Mucosa of stomach (tissue), 1 donor: ENCODE data around the gene FHIT.

ENCODE experiments used
- H3K27me3 ChIP-seq: one replicate; pipeline ENCODE4 v1.7.0; 2013; ENCODE audit warnings: mild to moderate bottlenecking, low read length; ENCODE audit not compliant: control insufficient read depth, insufficient read depth
- H3K36me3 ChIP-seq: one replicate; pipeline ENCODE4 v1.7.0; 2013; ENCODE audit warnings: low read length; ENCODE audit not compliant: control insufficient read depth, insufficient read depth
- H3K4me1 ChIP-seq: one replicate; pipeline ENCODE4 v1.7.0; 2013; ENCODE audit warnings: mild to moderate bottlenecking, low read length; ENCODE audit not compliant: control insufficient read depth, insufficient read depth
- H3K4me3 ChIP-seq: one replicate; pipeline ENCODE4 v1.7.0; 2013; ENCODE audit warnings: low read length
- H3K9ac ChIP-seq: one replicate; pipeline ENCODE4 v1.7.0; 2013; ENCODE audit warnings: mild to moderate bottlenecking, low read length, moderate library complexity
- H3K9me3 ChIP-seq: one replicate; pipeline ENCODE4 v1.7.0; 2013; ENCODE audit warnings: mild to moderate bottlenecking, low read length, moderate library complexity; ENCODE audit not compliant: control insufficient read depth
- donor health status: Pancreatic carcinoma.

Gene FHIT

GRCh38 chr3:60364475-60364874 lies 886.8 kb downstream of the FHIT start:
- H3K4me3 ChIP-seq = no peak overlapping the region
- no peaks in the 10 kb centered on the region for H3K9me3 ChIP-seq
- H3K4me1 ChIP-seq = no peaks in the 10 kb centered on the region
- no peaks in the 10 kb centered on the region for H3K27me3 ChIP-seq
- no peaks in the 10 kb centered on the region for H3K36me3 ChIP-seq
- H3K9ac ChIP-seq = no peak overlapping the region

- Histone ChIP-seq H3K36me3 (no peaks in the 10 kb centered on the region), H3K9me3 (no peaks in the 10 kb centered on the region), H3K9ac (no peak overlapping the region), H3K27me3 (no peaks in the 10 kb centered on the region), H3K4me3 (no peak overlapping the region), H3K4me1 (no peaks in the 10 kb centered on the region)
These were observed 887.4 kb downstream of the FHIT start for GRCh38 chr3:60363817-60364216.

- H3K4me3 ChIP-seq = no peak overlapping the region
- no peaks in the 10 kb centered on the region for H3K9me3 ChIP-seq
- no peaks in the 10 kb centered on the region for H3K27me3 ChIP-seq
- H3K9ac ChIP-seq = no peak overlapping the region
- H3K4me1 ChIP-seq = no peaks in the 10 kb centered on the region
- H3K36me3 ChIP-seq = no peaks in the 10 kb centered on the region
These were observed 895.4 kb downstream of the FHIT start for GRCh38 chr3:60355825-60356224.

- Histone ChIP-seq H3K9me3 (no peaks in the 10 kb centered on the region), H3K9ac (no peak overlapping the region), H3K27me3 (no peaks in the 10 kb centered on the region), H3K4me3 (no peak overlapping the region), H3K36me3 (no peaks in the 10 kb centered on the region), H3K4me1 (no peaks in the 10 kb centered on the region)
These were observed 899.8 kb downstream of the FHIT start for GRCh38 chr3:60351481-60351880.

GRCh38 chr3:60344340-60344739 lies 906.9 kb downstream of the FHIT start:
- no peaks in the 10 kb centered on the region for H3K27me3 ChIP-seq
- no peak overlapping the region for H3K4me3 ChIP-seq
- H3K9me3 ChIP-seq = no peaks in the 10 kb centered on the region
- H3K9ac ChIP-seq = no peak overlapping the region
- no peaks in the 10 kb centered on the region for H3K4me1 ChIP-seq
- H3K36me3 ChIP-seq = no peaks in the 10 kb centered on the region

GRCh38 chr3:60343831-60344230 lies 907.4 kb downstream of the FHIT start:
- no peaks in the 10 kb centered on the region for H3K4me1 ChIP-seq
- no peaks in the 10 kb centered on the region for H3K9me3 ChIP-seq
- H3K27me3 ChIP-seq = no peaks in the 10 kb centered on the region
- no peaks in the 10 kb centered on the region for H3K36me3 ChIP-seq
- no peak overlapping the region for H3K4me3 ChIP-seq
- no peak overlapping the region for H3K9ac ChIP-seq

GRCh38 chr3:60339304-60339703 lies 911.9 kb downstream of the FHIT start:
- H3K27me3 ChIP-seq = no peaks in the 10 kb centered on the region
- no peaks in the 10 kb centered on the region for H3K9me3 ChIP-seq
- H3K9ac ChIP-seq = no peak overlapping the region
- H3K36me3 ChIP-seq = no peaks in the 10 kb centered on the region
- no peak overlapping the region for H3K4me3 ChIP-seq
- H3K4me1 ChIP-seq = no peaks in the 10 kb centered on the region

DNA sequence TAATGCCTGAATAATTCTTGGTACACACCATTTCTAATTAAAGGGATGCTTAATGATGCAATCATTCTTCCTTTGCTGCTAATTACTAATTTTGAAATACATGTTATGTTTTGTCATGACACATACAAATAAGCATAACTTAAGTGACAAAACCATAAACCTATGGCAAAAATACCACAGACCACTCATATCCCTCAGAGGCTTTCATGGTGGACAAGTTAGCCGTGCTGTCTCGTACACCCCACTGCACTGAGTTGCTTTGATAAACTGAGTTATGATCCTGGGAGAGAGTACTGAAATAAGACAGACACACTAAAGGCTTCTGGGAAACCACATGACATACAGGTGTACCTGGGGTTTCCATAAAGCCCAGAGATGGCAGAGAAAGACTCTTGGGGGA lies 913.8 kb downstream of the FHIT start:
- no peaks in the 10 kb centered on the region for H3K36me3 ChIP-seq
- no peak overlapping the region for H3K4me3 ChIP-seq
- no peak overlapping the region for H3K9ac ChIP-seq
- no peaks in the 10 kb centered on the region for H3K9me3 ChIP-seq
- no peaks in the 10 kb centered on the region for H3K4me1 ChIP-seq
- no peaks in the 10 kb centered on the region for H3K27me3 ChIP-seq

DNA sequence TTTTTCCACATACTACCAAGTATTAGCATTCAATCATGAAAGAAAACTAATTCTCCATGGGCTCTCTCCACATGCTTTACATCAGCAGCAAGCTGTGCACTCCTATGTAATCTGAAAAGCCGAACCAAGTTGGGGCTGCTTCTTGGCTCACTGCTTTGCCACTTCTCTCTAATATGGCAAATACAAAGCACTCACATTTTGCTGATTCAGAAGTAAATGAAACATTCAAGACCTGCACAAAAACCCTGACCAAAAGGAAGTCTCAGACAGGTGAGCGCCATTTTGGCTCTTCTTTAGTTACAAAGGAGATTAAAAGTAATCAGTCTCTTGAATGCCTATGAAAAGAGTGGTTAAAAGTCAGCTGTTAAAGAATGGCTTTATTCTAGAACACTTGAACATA lies 915.2 kb downstream of the FHIT start:
- no peaks in the 10 kb centered on the region for H3K9me3 ChIP-seq
- H3K4me3 ChIP-seq = no peak overlapping the region
- no peaks in the 10 kb centered on the region for H3K36me3 ChIP-seq
- no peaks in the 10 kb centered on the region for H3K4me1 ChIP-seq
- H3K27me3 ChIP-seq = no peaks in the 10 kb centered on the region
- no peak overlapping the region for H3K9ac ChIP-seq

DNA sequence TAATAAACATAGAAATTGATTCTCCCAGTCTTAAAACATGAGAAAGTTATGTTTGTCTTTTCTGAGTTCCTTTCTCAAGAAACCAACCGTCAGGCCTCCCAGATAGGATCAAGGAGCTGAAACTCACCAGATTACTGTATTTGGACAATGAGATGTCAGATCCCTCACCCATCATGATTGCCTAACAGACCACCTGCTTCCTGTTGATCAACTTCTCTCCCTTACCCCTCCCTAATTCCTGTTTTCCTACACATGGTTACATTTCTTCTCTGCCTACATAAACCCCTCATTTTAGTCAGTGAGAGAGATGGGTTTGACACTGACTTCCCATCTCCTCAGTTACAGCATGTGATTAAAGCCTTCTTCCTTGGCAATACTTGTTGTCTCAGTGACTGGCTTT lies 917.5 kb downstream of the FHIT start:
- Histone ChIP-seq H3K4me1 (no peaks in the 10 kb centered on the region), H3K36me3 (no peaks in the 10 kb centered on the region), H3K27me3 (no peaks in the 10 kb centered on the region), H3K9ac (no peak overlapping the region), H3K4me3 (no peak overlapping the region), H3K9me3 (no peaks in the 10 kb centered on the region)

- Histone ChIP-seq H3K9ac (no peak overlapping the region), H3K4me1 (no peaks in the 10 kb centered on the region)
These were observed 921.1 kb downstream of the FHIT start for GRCh38 chr3:60330107-60330506.

DNA sequence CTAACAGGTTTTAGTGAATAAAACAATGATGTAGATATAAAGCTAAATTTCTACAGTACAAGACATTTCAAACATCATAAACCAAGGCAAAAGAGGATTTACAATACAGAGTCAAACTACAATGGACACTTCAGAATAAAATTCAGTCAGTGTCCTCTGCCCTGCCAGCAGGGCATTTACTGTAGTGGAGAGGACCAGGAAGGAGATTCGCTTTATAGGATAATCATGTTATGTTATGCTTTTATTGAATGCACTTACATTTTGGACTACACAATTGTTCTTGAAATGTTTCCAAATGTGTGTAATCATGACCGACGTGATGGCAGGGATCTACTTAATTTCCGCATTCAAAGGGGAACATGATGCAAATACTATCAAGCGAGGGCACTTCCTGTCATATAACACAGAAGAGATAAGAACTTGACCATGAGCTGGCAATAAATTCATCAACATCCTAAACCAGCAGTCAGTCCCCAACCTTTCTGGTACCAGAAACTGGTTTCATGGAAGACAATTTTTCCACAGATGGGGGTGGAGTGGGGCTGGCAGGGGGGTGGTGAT lies 925.6 kb downstream of the FHIT start:
- H3K27me3 ChIP-seq = no peaks in the 10 kb centered on the region
- H3K9me3 ChIP-seq = no peaks in the 10 kb centered on the region

More at GRCh38 chr3:60330107-60330506, 921.1 kb downstream of the FHIT start:
- H3K9me3 ChIP-seq = no peaks in the 10 kb centered on the region
- H3K4me3 ChIP-seq = no peak overlapping the region
- no peaks in the 10 kb centered on the region for H3K27me3 ChIP-seq
- no peaks in the 10 kb centered on the region for H3K36me3 ChIP-seq

GRCh38 chr3:60323651-60324050 lies 927.6 kb downstream of the FHIT start:
- no peaks in the 10 kb centered on the region for H3K4me1 ChIP-seq
- no peak overlapping the region for H3K9ac ChIP-seq
- H3K9me3 ChIP-seq = no peaks in the 10 kb centered on the region
- no peak overlapping the region for H3K4me3 ChIP-seq
- H3K36me3 ChIP-seq = no peaks in the 10 kb centered on the region
- no peaks in the 10 kb centered on the region for H3K27me3 ChIP-seq

More for the DNA sequence above, 925.6 kb downstream of the FHIT start:
- H3K4me1 ChIP-seq = no peaks in the 10 kb centered on the region
- H3K9ac ChIP-seq = no peak overlapping the region
- no peaks in the 10 kb centered on the region for H3K36me3 ChIP-seq
- no peak overlapping the region for H3K4me3 ChIP-seq
